GM23248 (cell line): Measurements from ENCODE around the gene TNFRSF8. TPM values are rescaled to one million over a fixed set of nuclear protein-coding genes. Genes with fewer than 3 reads are reported as not detected.

Experiments
- DNase-seq: peaks from one replicate; pipeline ENCODE4 v3.0.0-alpha.2; 2015
- H2AFZ ChIP-seq: fragments of 200-600 bp; sonication (generic); 2 replicates; pipeline ENCODE4 v1.6.1; 2016; ENCODE audit warnings: antibody characterized with exemption
- H3F3A ChIP-seq: fragments of 200-600 bp; sonication (generic); 2 replicates; pipeline ENCODE4 v1.6.1; 2016; ENCODE audit warnings: mild to moderate bottlenecking, antibody characterized with exemption, mixed run types; ENCODE audit not compliant: insufficient read depth
- H3K27ac ChIP-seq: fragments of 200-600 bp; sonication (generic); 2 replicates; pipeline ENCODE4 v1.5.1; 2016; ENCODE audit warnings: mild to moderate bottlenecking
- H3K27me3 ChIP-seq: fragments of 200-600 bp; sonication (generic); replicated peaks from 2 replicates; pipeline ENCODE4 v1.6.1; 2016; ENCODE audit warnings: mild to moderate bottlenecking; ENCODE audit not compliant: insufficient read depth
- H3K36me3 ChIP-seq: fragments of 200-600 bp; sonication (generic); 2 replicates; pipeline ENCODE4 v1.6.1; 2016; ENCODE audit warnings: low read depth, mild to moderate bottlenecking
- H3K4me1 ChIP-seq: fragments of 200-600 bp; sonication (generic); 2 replicates; pipeline ENCODE4 v1.6.1; 2016; ENCODE audit warnings: mild to moderate bottlenecking; ENCODE audit not compliant: insufficient read depth
- H3K4me2 ChIP-seq: fragments of 200-600 bp; sonication (generic); one replicate; pipeline ENCODE4 v1.6.1; 2016; ENCODE audit warnings: mild to moderate bottlenecking; ENCODE audit not compliant: unreplicated experiment
- H3K4me3 ChIP-seq: fragments of 200-600 bp; sonication (generic); 2 replicates; pipeline ENCODE4 v1.5.1; 2016; ENCODE audit warnings: mild to moderate bottlenecking
- H3K79me2 ChIP-seq: fragments of 200-600 bp; sonication (generic); 2 replicates; pipeline ENCODE4 v1.6.1; 2016; ENCODE audit warnings: mild to moderate bottlenecking; ENCODE audit not compliant: insufficient read depth
- H3K9ac ChIP-seq: fragments of 200-600 bp; sonication (generic); 2 replicates; pipeline ENCODE4 v1.6.1; 2016; ENCODE audit warnings: mild to moderate bottlenecking
- H3K9me2 ChIP-seq: fragments of 200-600 bp; sonication (generic); 2 replicates; pipeline ENCODE4 v1.6.1; 2016; ENCODE audit warnings: mixed run types, mild to moderate bottlenecking, moderate library complexity; ENCODE audit not compliant: insufficient read depth
- H3K9me3 ChIP-seq: fragments of 200-600 bp; sonication (generic); one replicate; pipeline ENCODE4 v1.6.1; 2017; ENCODE audit warnings: low read depth
- H4K20me1 ChIP-seq: fragments of 200-600 bp; sonication (generic); 2 replicates; pipeline ENCODE4 v1.6.0; 2016; ENCODE audit not compliant: insufficient read depth
- EZH2 ChIP-seq: fragments of 200-600 bp; sonication (generic); IDR thresholded peaks from 2 replicates; pipeline ENCODE4 v1.6.1; 2018; ENCODE audit warnings: antibody characterized with exemption, mild to moderate bottlenecking; ENCODE audit not compliant: insufficient read depth, poor library complexity, severe bottlenecking
- EZH2phosphoT487 ChIP-seq: fragments of 200-600 bp; sonication (generic); IDR thresholded peaks from 2 replicates; pipeline ENCODE4 v1.6.1; 2018; ENCODE audit warnings: antibody characterized with exemption, moderate library complexity, mild to moderate bottlenecking, low read depth; ENCODE audit not compliant: insufficient read depth
- WGBS, 2 experiments: methylation state at CpG; one replicate each; pipeline ENCODE4 v1.1.6; 2015 to 2017; ENCODE audit warnings: low lambda C conversion rate in 2 of 2, low coverage in 1 of 2; ENCODE audit errors: missing lambda C conversion rate in 2 of 2; 5-methylcytosine and 5-hydroxymethylcytosine counted together
- in situ Hi-C: fragments of 300-500 bp; cut with MboI; formaldehyde crosslinking; loops from 2 replicates; pipeline ENCODE4 v1.15.0; 2020
- polyA plus RNA-seq: library from polyadenylated mRNA; unstranded; fragments of >200 nt; fragmentation: Nextera tagmentation; extraction: Ambion mirVana; gene quantifications from 2 replicates; pipeline ENCODE4 v1.2.1, GENCODE V29; 2016
- total RNA-seq: library from RNA; depleted of rRNA; stranded (reverse); fragments of >200 nt; shearing (Covaris generic); gene quantifications from 2 replicates; pipeline ENCODE4 v1.2.3, GENCODE V29; 2014

The TNFRSF8 gene
- total and polyA plus RNA-seq, 2 experiments from 2014 or later, result 0.23 TPM; not detected in 1

DNA sequence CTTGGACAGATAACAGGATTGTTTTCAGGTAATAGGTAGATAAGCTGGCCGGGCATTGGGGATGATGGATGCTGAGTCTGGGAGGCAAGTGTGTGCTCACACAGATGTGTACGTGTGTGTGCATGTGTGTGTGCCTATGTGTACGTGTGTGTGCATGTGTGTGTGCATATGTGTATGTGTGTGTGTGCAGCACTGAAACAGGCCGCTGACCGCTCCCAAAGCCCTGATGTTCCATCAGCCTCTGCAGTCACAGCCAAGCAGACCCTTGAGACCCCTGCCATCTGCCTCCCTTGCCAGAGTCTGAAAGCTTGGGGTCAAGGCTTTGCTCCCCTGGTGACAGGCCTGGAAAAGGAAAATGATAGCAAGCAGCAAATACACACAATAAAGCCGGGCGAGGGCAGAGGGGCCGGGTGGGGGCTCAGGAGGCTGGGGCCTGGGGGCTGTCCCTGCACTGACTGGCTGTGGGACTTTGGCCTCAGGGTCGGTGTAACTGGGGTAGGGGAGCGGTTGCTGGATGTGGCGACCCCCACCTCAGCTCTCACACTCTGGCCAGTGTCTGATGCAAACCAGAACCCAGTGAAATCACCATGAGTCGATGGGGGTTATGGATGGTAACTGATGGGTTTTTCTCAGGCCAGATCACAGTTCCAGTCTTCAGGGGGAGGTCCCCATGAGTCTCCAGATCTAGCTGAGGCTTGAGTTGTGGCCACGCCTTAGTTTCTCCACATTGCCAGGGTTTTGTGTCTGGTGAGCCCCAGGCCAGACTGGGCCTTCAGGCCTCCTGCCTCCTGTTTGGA is 9.2 kb upstream of the TNFRSF8 start:
- no peaks in the 10 kb centered on the region for H3K27me3 ChIP-seq
- H3F3A ChIP-seq, result no peaks in the 10 kb centered on the region
- no peaks in the 10 kb centered on the region for H3K9me2 ChIP-seq
- H3K4me1 ChIP-seq, result peaks cover 6% of the 10 kb centered on the region
- H4K20me1 ChIP-seq, result no peaks in the 10 kb centered on the region
- no peak overlapping the region for H2AFZ ChIP-seq
- no peak overlapping the region for H3K4me2 ChIP-seq
- no peak overlapping the region for H3K4me3 ChIP-seq
- TF ChIP-seq EZH2 (no peak), EZH2phosphoT487 (no peak)
- no peaks in the 10 kb centered on the region for H3K9me3 ChIP-seq
- H3K9ac ChIP-seq, result no peak overlapping the region
- H3K36me3 ChIP-seq, result no peaks in the 10 kb centered on the region
- no peaks in the 10 kb centered on the region for H3K79me2 ChIP-seq
- 57 to 67% methylated on average over 10 to 13 of the region's 13 CpGs for WGBS, 2 experiments
- DNase-seq, result no peak
- in situ Hi-C loops, result no loop called here
- H3K27ac ChIP-seq, result no peak overlapping the region

- Histone ChIP-seq H3K27me3 (0 out of 2 replicates have a peak, but pooled peaks cover 1% of the 10 kb centered on the region), H3K4me2 (no peak overlapping the region), H3K9me2 (no peaks in the 10 kb centered on the region), H3K36me3 (no peaks in the 10 kb centered on the region), H3K9me3 (no peaks in the 10 kb centered on the region), H3K4me1 (peaks cover 6% of the 10 kb centered on the region), H3F3A (no peaks in the 10 kb centered on the region), H4K20me1 (no peaks in the 10 kb centered on the region), H3K9ac (no peak overlapping the region), H3K27ac (no peak overlapping the region), H3K4me3 (no peak overlapping the region), H2AFZ (no peak overlapping the region), H3K79me2 (no peaks in the 10 kb centered on the region)
- in situ Hi-C loops, result no loop called here
- WGBS, 2 experiments, result 81 to 98% methylated on average over 5 to 6 of the region's 6 CpGs
- no peak for DNase-seq
- TF ChIP-seq EZH2 (no peak), EZH2phosphoT487 (no peak)
Measured at GRCh38 chr1:12055259-12055658, 7.8 kb upstream of the TNFRSF8 start.

- H3K4me1 ChIP-seq, result peaks cover 6% of the 10 kb centered on the region
- no peaks in the 10 kb centered on the region for H3K79me2 ChIP-seq
- H4K20me1 ChIP-seq, result no peaks in the 10 kb centered on the region
- DNase-seq, result peak; percentile 41
- no peak overlapping the region for H3K9ac ChIP-seq
- no peak overlapping the region for H2AFZ ChIP-seq
- in situ Hi-C loops, result no loop called here
- H3K9me3 ChIP-seq, result no peaks in the 10 kb centered on the region
- WGBS, 2 experiments, result 75 to 79% methylated on average over 16 of the region's 16 CpGs
- H3K9me2 ChIP-seq, result no peaks in the 10 kb centered on the region
- TF ChIP-seq EZH2phosphoT487 (no peak), EZH2 (no peak)
- no peaks in the 10 kb centered on the region for H3F3A ChIP-seq
- H3K27me3 ChIP-seq, result 0 out of 2 replicates have a peak, but pooled peaks cover 11% of the 10 kb centered on the region
- H3K27ac ChIP-seq, result no peak overlapping the region
- no peak overlapping the region for H3K4me2 ChIP-seq
- no peaks in the 10 kb centered on the region for H3K36me3 ChIP-seq
- no peak overlapping the region for H3K4me3 ChIP-seq
Measured at GRCh38 chr1:12056331-12056841, 6.7 kb upstream of the TNFRSF8 start.

DNA sequence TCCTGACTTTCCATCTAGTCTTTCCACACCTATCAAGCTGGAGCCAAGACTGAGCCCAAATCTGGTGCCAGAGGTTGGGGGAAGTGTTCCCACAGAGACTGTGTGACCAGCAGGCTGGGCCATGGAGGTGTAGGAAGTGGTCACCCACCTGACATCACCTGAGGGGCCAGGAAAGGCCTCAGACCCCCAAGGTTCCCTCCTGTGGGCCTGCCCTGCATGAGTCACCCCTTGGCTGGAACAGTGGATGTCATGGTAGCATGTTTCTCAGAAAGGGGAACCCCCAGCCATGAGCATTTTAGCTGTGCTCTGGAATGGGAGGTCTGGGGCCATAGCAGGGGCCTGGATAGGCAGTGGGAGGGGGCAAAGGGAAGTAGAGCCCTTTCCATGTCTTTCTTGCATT is 5.7 kb upstream of the TNFRSF8 start:
- H4K20me1 ChIP-seq, result no peaks in the 10 kb centered on the region
- H3K27ac ChIP-seq, result no peak overlapping the region
- H3K4me2 ChIP-seq, result no peak overlapping the region
- H3K4me1 ChIP-seq, result no peaks in the 10 kb centered on the region
- TF ChIP-seq EZH2phosphoT487 (no peak), EZH2 (no peak)
- no peak overlapping the region for H3K9ac ChIP-seq
- no peaks in the 10 kb centered on the region for H3F3A ChIP-seq
- no peaks in the 10 kb centered on the region for H3K9me2 ChIP-seq
- H3K4me3 ChIP-seq, result no peak overlapping the region
- H3K9me3 ChIP-seq, result no peaks in the 10 kb centered on the region
- in situ Hi-C loops, result no loop called here
- 0 out of 2 replicates have a peak, but pooled peaks cover 11% of the 10 kb centered on the region for H3K27me3 ChIP-seq
- H3K79me2 ChIP-seq, result no peaks in the 10 kb centered on the region
- DNase-seq, result peak; percentile 47
- H2AFZ ChIP-seq, result no peak overlapping the region
- H3K36me3 ChIP-seq, result no peaks in the 10 kb centered on the region
